DND-41 (cell line): Measurements from ENCODE around the gene CFAP141.

Source experiments
- ATAC-seq: fragments of 200-7000 bp; cut with Tn5 transposase; 3 replicates; pipeline ENCODE4 v1.9.1; 2021; ENCODE audit warnings: low read depth; ENCODE audit not compliant: insufficient read depth
- DNase-seq: peaks from one replicate; pipeline ENCODE4 v3.0.0-alpha.2; 2020
- H2AFZ ChIP-seq: 2 replicates; pipeline ENCODE4 v1.6.0; 2012; ENCODE audit warnings: low read depth, low read length
- H3K27ac ChIP-seq: 2 replicates; pipeline ENCODE4 v1.5.1; 2012; ENCODE audit warnings: low read length, inconsistent platforms
- H3K27me3 ChIP-seq: fragments of 200-600 bp; sonication (generic); 2 replicates; pipeline ENCODE4 v1.6.0; 2012; ENCODE audit warnings: low read length, mild to moderate bottlenecking, inconsistent platforms; ENCODE audit not compliant: insufficient read depth, poor library complexity
- H3K36me3 ChIP-seq: 2 replicates; pipeline ENCODE4 v1.5.1; 2012; ENCODE audit warnings: low read length, inconsistent platforms; ENCODE audit not compliant: insufficient read depth
- H3K4me1 ChIP-seq: 2 replicates; pipeline ENCODE4 v1.5.1; 2012; ENCODE audit warnings: mild to moderate bottlenecking, low read length; ENCODE audit not compliant: insufficient read depth
- H3K4me2 ChIP-seq: 2 replicates; pipeline ENCODE4 v1.6.0; 2012; ENCODE audit warnings: mild to moderate bottlenecking, moderate library complexity, low read length, inconsistent platforms; ENCODE audit not compliant: insufficient read depth
- H3K4me3 ChIP-seq, 2 experiments: fragments of 200-600 bp in 1 of 2; shearing (Covaris generic) in 1 of 2; 2 replicates each; pipeline ENCODE4 v1.5.1; 2012 to 2016; ENCODE audit warnings: inconsistent platforms in 2 of 2, low read length in 2 of 2, mild to moderate bottlenecking in 2 of 2, low read depth in 1 of 2, moderate library complexity in 1 of 2
- H3K79me2 ChIP-seq: 2 replicates; pipeline ENCODE4 v1.6.0; 2012; ENCODE audit warnings: low read length, inconsistent platforms; ENCODE audit not compliant: insufficient read depth
- H3K9ac ChIP-seq: 2 replicates; pipeline ENCODE4 v1.6.0; 2012; ENCODE audit warnings: low read depth, mild to moderate bottlenecking, inconsistent platforms, low read length, moderate library complexity
- H3K9me3 ChIP-seq: 2 replicates; pipeline ENCODE4 v1.5.1; 2012; ENCODE audit warnings: low read length, moderate library complexity, mild to moderate bottlenecking, inconsistent platforms; ENCODE audit not compliant: insufficient read depth, severe bottlenecking
- H4K20me1 ChIP-seq: 2 replicates; pipeline ENCODE4 v1.6.0; 2012; ENCODE audit warnings: low read length; ENCODE audit not compliant: insufficient read depth
- CTCF ChIP-seq: IDR thresholded peaks from 2 replicates; pipeline ENCODE4 v1.5.1; 2012; ENCODE audit warnings: borderline replicate concordance, low read length, moderate library complexity, mild to moderate bottlenecking; ENCODE audit not compliant: poor library complexity, severe bottlenecking; ENCODE audit errors: extremely low read depth
- EZH2 ChIP-seq: IDR thresholded peaks from 3 replicates; pipeline ENCODE4 v1.6.1; 2012; ENCODE audit warnings: borderline replicate concordance, low read depth, mild to moderate bottlenecking, moderate library complexity, low read length, inconsistent platforms; ENCODE audit not compliant: severe bottlenecking

CFAP141 gene

GRCh38 chr1:154155251-154155650, 50.9 kb downstream of the CFAP141 start:
- Histone ChIP-seq H3K4me1 (peaks cover 27% of the 10 kb centered on the region), H3K27ac (no peak overlapping the region), H3K36me3 (peaks cover 56% of the 10 kb centered on the region), H3K79me2 (no peaks in the 10 kb centered on the region), H3K4me2 (no peak overlapping the region), H3K4me3 (no peak overlapping the region), H2AFZ (no peak overlapping the region), H4K20me1 (peaks cover 6% of the 10 kb centered on the region), H3K9ac (no peak overlapping the region), H3K9me3 (no peaks in the 10 kb centered on the region), H3K27me3 (no peaks in the 10 kb centered on the region)
- ATAC-seq (no peak), DNase-seq (no peak)
- no peak for TF ChIP-seq CTCF
- no peak for TF ChIP-seq EZH2

- peaks cover 50% of the 10 kb centered on the region for H3K36me3 ChIP-seq
- H4K20me1 ChIP-seq: peaks cover 6% of the 10 kb centered on the region
- ATAC-seq (no peak), DNase-seq (no peak)
- H3K4me3 ChIP-seq: no peak within 1 kb of the TSS
- H2AFZ ChIP-seq: no peak within 1 kb of the TSS
- H3K9ac ChIP-seq: no peak within 1 kb of the TSS
- TF ChIP-seq EZH2 (no peak), CTCF (no peak)
- no peaks in the 10 kb centered on the region for H3K9me3 ChIP-seq
- no peaks in the 10 kb centered on the region for H3K79me2 ChIP-seq
- peaks cover 27% of the 10 kb centered on the region for H3K4me1 ChIP-seq
- no peaks in the 10 kb centered on the region for H3K27me3 ChIP-seq
- H3K4me2 ChIP-seq: no peak within 1 kb of the TSS
- no peak within 1 kb of the TSS for H3K27ac ChIP-seq
Measured at GRCh38 chr1:154154534-154155191, 51.5 kb downstream of the CFAP141 start, which contains the start of gene NUP210L. TSS of gene NUP210L (minus strand) at chr1:154155073.

- H3K9ac ChIP-seq: no peak overlapping the region
- peaks cover 44% of the 10 kb centered on the region for H3K36me3 ChIP-seq
- no peak for TF ChIP-seq EZH2
- no peaks in the 10 kb centered on the region for H3K79me2 ChIP-seq
- H2AFZ ChIP-seq: no peak overlapping the region
- H3K9me3 ChIP-seq: no peaks in the 10 kb centered on the region
- DNase-seq: no peak
- H3K27ac ChIP-seq: no peak overlapping the region
- no peak overlapping the region for H3K4me3 ChIP-seq
- H3K27me3 ChIP-seq: no peaks in the 10 kb centered on the region
- H4K20me1 ChIP-seq: peaks cover 6% of the 10 kb centered on the region
- no peak overlapping the region for H3K4me2 ChIP-seq
- ATAC-seq: no peak
- peaks cover 21% of the 10 kb centered on the region for H3K4me1 ChIP-seq
Measured at GRCh38 chr1:154154053-154154452, 52.1 kb downstream of the CFAP141 start.

- Histone ChIP-seq H3K27me3 (no peaks in the 10 kb centered on the region), H3K36me3 (peaks cover 17% of the 10 kb centered on the region), H3K9ac (no peak overlapping the region), H3K9me3 (no peaks in the 10 kb centered on the region), H4K20me1 (peaks cover 4% of the 10 kb centered on the region; the same call in 1 of the 2 replicates), H3K4me3 (no peak overlapping the region), H2AFZ (no peak overlapping the region), H3K27ac (no peak overlapping the region), H3K79me2 (no peaks in the 10 kb centered on the region), H3K4me1 (no peaks in the 10 kb centered on the region), H3K4me2 (no peak overlapping the region)
- no peak for ATAC-seq
- DNase-seq: no peak
- no peak for TF ChIP-seq EZH2
- TF ChIP-seq CTCF: no peak
Measured at GRCh38 chr1:154151311-154151710, 54.8 kb downstream of the CFAP141 start.
